GM21423 (cell line): ENCODE data around the gene TCF7L1.
"Not testable (repeated sequence)": the region's sequence is repeated elsewhere in the genome, so short reads cannot be mapped to it uniquely, and the experiment has no call there.

ENCODE experiments used
- ATAC-seq: cut with Tn5 transposase; IDR thresholded peaks from one replicate; pipeline ENCODE4 v1.9.1; 2021; ENCODE audit warnings: mild to moderate bottlenecking, moderate library complexity; ENCODE audit not compliant: unreplicated experiment

TCF7L1 gene

GRCh38 chr2:85181134-85181631 is 48.0 kb downstream of the TCF7L1 start:
- no peak for ATAC-seq

DNA sequence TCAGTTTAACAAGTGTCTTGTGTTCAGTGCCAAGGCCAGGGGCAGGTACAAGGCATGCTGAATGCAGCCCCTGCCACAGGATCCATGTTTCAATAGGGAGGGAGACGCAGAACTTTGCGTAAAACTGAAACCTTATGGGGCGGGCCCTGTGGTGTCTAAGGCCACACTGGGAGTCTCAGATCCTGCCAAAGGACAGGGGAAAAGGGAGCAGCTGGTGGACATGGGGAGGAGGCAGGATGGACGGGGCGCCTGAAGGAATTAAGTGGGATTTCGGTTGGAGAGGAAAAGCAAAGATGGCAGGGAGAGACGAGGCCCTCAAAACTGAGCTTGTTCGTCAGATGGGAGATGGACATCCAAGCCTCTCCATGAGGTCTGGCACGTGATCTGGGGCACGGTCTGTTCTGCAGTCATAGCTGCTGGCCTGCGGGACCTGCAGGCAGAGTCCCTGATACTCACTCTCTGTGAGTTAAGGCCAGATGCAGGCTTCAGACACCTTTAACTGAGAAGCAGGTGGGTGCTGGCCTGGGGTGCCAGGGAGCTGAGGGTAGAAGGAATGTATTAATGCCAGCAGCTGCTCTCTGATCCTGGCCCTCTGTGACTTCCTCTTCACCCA is 48.8 kb downstream of the TCF7L1 start:
- ATAC-seq: no peak

GRCh38 chr2:85183076-85183475 is 49.9 kb downstream of the TCF7L1 start:
- ATAC-seq: no peak

GRCh38 chr2:85183479-85183878 is 50.3 kb downstream of the TCF7L1 start:
- no peak for ATAC-seq

DNA sequence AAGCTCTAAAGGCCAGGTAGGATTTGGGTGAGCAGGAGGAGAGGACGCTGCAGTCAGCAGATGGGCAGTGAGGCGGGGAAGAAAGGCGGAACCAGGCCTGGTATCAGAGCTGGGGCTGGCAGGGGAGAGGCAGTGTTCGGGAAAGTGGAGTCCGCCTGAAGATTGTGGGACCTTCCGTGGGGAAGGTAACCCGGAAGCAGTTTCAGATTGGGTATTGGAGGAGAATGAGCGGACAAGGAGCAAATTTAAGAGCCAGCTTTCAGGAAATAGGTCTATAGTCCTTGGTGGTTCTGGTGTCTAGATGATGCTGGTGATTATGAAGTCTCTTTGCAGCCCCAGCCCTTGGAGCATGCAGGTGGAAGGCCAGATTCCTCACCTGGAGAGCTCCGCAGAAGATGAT is 51.0 kb downstream of the TCF7L1 start:
- no peak for ATAC-seq

DNA sequence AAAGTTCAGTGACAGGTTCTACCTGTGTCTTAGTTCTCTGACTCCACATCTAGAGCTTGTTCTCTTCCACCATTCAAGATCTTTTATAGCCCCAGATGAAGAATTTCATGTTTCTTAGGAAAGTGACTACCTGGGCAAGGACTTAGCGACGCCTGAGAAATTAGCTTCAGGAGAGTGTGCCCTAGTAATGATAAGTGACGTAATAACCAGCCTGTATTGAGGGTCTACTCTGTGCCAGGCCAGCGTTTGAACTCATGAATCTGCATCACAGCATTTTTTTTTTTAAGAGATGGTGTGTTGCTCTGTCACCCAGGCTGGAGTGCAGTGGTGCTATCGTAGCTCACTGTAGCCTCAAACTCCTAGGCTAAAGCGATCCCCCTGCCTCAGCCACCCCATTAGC is 51.8 kb downstream of the TCF7L1 start:
- no peak for ATAC-seq

DNA sequence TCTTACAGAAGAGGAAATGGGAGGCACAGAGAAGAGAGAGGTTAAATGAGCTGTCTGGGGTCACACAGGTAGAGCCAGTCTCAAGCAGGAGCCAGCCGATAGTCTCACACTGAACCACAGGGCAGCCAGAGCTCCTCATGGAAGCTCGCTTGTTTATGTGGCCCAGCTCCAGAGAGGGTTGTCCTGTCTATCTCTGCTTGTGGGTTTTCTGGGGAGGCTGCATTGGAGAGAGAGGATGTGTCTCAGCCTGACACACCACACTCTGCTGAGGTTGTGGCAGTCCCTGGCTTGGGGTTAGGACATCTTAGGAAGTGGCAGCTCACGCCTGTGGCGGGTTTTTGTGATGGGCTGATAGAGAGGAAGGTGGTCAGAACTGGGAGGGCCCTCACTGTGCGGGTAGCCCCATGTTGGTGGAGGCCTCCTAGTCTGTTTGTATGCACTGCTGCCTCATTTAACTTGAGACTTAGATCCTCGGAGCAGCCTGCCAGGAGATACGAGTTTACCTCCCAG is 52.3 kb downstream of the TCF7L1 start:
- no peak for ATAC-seq

- no peak for ATAC-seq
Measured at GRCh38 chr2:85187069-85187468, 53.9 kb downstream of the TCF7L1 start.

GRCh38 chr2:85188852-85189251 is 55.7 kb downstream of the TCF7L1 start:
- ATAC-seq: no peak

DNA sequence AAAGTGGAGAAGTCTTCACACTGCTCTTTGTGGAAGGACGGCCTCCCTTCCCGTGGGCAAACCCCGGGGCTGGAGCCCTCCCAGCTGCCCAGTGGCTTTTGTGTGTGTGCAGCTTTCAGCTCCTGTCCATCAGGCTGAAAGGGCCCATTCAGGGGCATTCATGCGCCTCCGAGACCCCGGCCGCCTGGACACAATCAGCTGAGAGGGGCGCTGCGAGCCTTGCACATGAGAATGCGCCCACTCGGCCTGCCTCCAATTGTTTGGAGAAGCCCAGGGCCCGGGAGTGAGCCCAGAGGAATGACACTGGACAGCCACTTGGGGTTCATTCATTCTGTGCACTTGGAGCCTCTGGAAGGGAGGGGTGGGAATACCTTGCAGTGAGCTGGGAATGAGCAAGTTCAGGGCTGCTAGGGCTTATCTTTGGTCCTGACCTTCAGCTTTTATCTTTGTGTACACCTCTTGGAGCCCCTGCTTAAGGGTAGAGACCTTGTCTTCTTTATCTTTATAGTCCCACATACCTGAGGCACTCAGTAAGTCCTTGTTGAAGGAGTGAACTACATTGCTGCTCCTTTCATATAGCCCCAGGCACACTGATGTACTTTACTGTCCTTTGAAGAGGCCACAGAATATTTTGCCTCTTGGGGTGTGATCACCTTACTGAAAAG is 56.5 kb downstream of the TCF7L1 start:
- ATAC-seq: no peak

- no peak for ATAC-seq
Measured at GRCh38 chr2:85191157-85191556, 58.0 kb downstream of the TCF7L1 start.

DNA sequence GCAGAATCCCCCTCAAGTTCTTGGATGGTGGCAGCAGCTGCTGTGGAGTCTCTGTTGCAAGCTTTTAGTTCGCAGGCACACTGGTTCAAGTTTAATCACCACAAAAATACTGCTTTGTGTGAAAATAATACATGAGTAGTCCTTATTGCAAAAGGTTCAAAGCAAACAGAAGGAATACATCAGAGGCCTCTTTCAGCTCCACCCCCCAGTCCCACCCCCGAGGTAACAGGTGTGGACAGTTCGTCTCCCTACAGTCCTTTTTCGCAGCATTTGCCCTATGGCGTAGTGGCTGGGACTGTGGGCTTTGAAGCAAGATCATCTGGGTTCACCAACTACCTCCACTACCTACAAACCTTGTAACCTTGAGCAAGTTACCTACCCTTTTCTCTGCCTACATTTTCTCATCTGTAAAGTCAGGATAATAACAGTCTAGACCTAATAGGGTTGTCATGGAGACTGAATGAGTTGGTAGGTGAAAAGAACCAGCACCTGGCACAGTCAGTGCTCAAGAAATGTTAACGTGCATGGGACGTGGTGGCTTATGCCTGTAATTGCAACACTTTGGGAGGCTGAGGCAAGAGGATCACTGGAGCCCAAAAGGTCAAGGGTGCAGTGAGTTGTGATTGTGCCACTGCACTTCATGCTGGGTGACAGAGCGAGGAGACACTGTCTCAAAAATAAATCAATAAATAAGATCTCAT is 61.7 kb downstream of the TCF7L1 start:
- ATAC-seq: no peak

DNA sequence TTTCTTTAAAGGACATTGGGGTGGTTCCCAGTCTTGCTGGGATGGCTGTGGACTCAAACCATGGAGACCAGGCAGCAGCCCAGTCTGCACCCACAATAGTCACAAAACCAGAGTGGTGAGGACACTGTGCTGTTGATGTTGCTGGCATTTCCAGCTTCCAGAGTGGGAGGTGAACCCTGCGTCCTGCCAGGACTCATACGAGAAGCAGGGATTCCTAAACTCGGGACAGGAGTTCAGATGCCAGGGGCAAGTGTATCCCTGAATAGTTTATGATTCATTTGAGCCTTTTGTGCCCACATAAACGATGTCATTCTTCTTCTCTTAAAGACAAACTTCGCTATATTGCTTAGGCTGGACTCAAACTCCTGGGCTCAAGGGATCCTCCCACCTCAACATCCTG is 62.8 kb downstream of the TCF7L1 start:
- ATAC-seq: no peak

DNA sequence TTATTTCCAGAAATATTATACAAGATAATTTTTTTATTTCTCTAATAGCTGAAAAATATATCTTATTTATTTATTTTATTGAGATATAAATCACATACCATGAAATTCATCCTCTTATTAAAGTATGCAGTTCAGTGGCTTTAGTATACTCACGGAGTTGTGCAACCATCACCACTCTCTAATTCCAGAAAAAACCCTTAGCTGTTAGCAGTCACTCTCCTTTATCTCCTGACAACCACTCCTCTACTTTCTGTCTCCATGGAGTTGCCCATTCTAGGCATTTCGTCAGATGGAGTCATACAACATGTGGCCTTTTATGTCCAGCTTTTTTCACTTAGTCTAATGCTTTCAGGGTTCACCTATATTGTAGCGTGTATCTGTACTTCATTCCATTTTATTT is 66.5 kb downstream of the TCF7L1 start:
- ATAC-seq: no peak

DNA sequence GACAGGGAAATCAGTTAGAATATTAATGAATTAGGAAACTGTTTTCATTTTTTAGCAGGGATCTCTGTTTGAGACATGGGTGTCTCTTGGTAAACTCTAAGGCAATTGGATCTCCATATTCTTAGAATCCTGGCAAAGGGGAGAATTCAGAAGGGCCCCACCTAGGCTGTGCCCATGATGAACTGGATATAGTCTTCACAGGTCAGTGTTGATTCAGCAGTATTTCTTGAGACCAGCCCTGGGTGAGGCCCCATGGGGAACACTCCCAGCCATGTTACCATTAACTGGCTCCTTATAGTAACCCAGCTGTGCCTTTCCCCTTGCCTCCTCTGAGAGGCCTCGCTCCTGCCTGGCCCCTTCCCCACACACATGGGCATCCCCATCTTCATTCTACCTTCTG is 76.7 kb downstream of the TCF7L1 start:
- ATAC-seq: no peak

- ATAC-seq: no peak
Measured at GRCh38 chr2:85210511-85210910, 77.3 kb downstream of the TCF7L1 start.

- ATAC-seq: not testable (repeated sequence)
Measured at GRCh38 chr2:85211606-85212005, 78.4 kb downstream of the TCF7L1 start.

- no peak for ATAC-seq
Measured at GRCh38 chr2:85212841-85213240, 79.6 kb downstream of the TCF7L1 start.

GRCh38 chr2:85213404-85213803 is 80.2 kb downstream of the TCF7L1 start:
- ATAC-seq: no peak

DNA sequence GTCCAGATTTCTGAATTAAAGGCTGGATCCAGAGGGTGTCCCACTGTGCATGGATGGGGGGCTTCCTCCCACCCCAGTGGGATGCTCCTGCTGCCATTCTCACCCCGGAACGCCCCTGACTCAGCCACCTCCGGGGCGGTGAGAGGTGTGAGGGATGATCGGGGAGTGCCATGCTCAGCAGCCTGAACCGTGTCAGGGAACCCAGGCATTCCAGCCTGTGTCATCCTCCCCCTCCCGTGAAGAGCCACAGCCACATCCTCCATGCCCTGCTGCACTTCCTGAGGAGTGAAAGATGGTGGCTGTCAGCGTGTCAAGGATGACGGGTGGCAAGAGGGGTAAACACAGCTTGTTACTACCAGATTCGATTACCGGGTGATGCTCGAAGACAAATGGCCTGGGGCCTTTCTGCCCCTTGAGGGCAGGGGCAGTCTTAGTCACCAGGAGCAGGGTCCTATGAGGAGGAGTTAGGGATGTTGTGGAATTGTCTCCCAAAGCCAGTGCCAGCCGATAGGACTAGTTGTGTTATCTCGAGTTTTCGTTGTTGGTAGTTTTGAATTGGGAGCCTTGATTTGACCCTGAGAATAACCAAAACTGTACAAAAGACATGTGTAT is 80.8 kb downstream of the TCF7L1 start:
- ATAC-seq: no peak

GRCh38 chr2:85215081-85215447 is 81.9 kb downstream of the TCF7L1 start:
- no peak for ATAC-seq
